Measurements from ENCODE around the gene CACNA2D3.

Gene CACNA2D3

DNA sequence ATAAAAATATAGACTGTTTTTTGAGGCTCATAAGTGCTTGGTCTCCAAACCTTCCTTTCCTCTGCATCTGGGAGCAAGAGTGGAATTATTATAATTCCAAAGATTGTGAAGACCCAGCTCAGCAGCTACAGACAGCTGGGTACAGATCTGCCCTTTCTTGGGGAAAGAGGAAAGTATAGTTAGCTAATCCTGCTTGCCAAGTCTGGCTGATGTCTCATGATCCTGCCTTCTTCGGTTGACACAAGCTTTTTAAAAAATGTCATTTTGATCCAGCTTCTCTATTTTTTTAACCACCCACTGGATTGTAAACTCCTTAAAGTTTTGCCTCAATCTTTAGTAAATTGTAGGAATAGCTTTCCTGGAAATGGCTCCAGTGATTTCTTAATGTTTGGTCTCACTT, 624.4 kb downstream of the CACNA2D3 start:
- DNase-seq (ENCODE audit: low spot score) = no peak

GRCh38 chr3:54755756-54756155, 633.4 kb downstream of the CACNA2D3 start:
- DNase-seq (ENCODE audit: low spot score) = no peak

- peak; percentile 7 for DNase-seq (ENCODE audit: low spot score)
Measured at GRCh38 chr3:54756330-54756731, 634.0 kb downstream of the CACNA2D3 start.

GRCh38 chr3:54758461-54758860, 636.1 kb downstream of the CACNA2D3 start:
- no peak for DNase-seq (ENCODE audit: low spot score)

DNA sequence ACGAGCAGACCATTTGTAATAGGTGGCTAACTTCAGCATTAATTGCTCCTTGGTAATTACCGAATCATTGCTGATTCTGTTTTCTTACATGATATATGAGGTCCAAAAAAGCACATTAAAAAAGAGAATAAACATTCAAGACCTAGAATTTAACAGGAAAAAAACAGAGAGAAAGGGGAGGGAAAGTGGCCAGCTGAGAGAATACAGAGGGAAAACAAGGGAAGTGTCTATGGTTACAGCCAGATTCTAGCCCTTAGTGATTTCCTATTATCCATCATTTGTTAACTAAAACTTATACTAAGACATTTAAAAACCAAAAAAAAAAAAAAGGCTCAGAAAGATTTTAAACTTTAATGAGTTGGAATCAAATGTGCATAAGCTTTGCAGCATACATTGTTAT, 636.8 kb downstream of the CACNA2D3 start:
- DNase-seq (ENCODE audit: low spot score) = no peak

DNA sequence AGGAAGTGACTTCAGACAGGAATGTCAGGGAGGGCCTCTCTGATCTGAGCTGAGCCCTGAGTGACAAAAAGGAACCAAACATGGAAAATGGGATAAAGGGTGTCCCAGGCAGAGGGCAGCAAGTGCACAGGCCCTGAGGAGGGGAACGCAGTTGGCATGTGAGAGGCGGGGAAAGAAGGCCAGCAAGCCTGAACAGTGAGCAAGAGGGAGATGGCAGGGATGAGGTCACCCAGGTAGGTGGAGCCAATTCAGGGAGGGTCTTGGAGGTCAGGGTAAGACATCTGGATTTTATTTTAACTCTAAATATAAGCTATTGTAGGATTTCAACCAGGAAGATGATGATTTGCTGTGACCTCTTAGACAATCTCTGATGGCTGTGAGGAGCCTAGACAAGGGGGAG, 637.8 kb downstream of the CACNA2D3 start:
- DNase-seq (ENCODE audit: low spot score) = no peak

DNA sequence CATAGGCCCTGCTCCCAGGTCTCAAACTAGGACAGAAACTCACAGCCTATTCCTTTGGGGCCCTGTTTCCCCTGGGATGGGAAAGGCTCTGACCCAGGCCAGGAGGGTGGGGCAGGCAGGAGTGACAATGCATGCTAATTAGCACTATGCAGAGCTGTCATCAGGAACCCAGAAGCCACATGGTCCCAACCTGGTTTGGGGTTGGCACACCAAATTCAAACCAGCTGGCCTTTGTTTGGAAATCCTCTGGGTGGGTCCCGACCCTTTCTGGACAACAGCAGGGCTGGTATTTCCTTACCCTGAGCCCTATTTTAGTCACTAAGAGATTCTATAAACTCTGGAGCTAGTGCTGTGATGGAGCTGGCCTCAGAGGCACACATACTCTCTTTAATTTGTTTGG, 639.3 kb downstream of the CACNA2D3 start:
- no peak for DNase-seq (ENCODE audit: low spot score)

DNA sequence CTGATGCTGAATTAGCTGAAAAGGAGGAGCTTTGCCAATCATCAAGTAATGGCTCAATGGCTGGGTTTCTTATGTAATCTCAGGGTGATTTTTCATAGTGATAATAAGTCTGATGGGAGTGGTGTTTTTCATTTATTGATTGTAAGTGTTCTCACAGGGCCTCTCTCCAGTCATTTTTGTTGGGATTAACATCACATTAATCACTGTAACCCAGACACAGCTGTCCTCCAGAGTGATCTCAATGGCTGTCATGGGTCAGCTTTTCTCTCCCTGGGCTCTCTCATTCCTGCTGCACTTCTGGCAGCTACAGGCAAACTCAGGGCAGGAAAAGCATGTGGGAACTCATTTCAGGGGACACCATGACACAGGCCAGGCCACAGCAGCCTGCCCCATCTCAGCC, 642.6 kb downstream of the CACNA2D3 start:
- no peak for DNase-seq (ENCODE audit: low spot score)

- no peak for DNase-seq (ENCODE audit: low spot score)
Measured at GRCh38 chr3:54771050-54771449, 648.7 kb downstream of the CACNA2D3 start.

DNA sequence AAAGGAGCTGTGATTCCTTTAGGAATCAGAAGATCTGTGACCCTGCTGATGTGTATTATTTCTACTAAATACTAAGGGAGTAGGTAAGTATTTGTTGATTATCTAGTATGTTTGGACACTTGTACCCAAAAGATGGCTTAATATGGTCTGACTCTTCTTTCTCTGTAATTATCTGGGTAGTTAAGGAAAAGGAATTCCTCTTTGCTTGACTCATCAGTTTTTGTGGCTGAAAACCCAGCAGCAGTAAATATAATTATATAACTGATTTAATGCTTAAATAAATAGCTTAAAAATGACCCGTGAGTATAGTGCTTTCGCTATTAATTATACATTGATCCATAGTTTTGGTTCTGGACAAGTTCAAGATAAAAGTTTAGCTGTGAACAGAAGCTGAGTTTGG, 649.7 kb downstream of the CACNA2D3 start:
- no peak for DNase-seq (ENCODE audit: low spot score)

DNA sequence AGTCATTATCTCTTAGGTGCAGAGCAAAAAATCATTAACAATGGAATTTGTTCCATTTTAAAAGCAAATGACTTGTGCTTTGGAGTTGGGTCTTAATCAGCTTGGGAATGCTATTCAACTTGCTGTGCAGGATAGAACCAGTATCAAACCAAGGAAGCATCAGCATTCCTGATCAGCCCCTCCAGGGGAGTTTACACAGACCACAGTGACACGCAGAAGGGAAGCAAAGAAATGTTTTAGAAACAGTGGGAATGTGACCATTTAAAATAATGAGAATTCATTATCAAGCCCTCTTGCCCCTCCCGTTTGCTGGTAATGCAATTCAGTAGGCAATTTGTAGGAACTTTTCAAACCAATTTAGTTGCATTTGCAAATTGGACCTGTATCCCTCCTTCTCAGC, 650.4 kb downstream of the CACNA2D3 start:
- no peak for DNase-seq (ENCODE audit: low spot score)

- no peak for DNase-seq (ENCODE audit: low spot score)
Measured at GRCh38 chr3:54773271-54773670, 650.9 kb downstream of the CACNA2D3 start.

DNA sequence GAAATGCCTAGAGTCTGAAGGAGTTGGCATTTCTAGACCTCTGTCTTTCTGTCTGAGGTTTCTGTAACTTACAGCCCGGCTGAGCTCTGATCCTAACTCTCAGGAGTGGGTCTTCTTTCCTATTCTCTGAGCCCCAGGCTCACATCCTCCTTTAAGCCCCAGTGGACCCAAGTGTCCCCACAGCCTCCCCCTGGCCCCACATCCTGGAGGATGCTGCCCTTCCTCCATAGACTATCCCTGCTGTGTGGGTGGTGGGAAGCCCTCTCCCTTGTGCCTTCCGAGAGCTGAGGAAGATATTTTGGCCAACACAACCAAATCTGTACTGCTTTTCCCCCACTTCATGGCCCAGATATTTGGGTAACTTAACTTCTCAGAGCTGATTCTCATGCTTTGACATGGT, 654.2 kb downstream of the CACNA2D3 start:
- no peak for DNase-seq (ENCODE audit: low spot score)

DNA sequence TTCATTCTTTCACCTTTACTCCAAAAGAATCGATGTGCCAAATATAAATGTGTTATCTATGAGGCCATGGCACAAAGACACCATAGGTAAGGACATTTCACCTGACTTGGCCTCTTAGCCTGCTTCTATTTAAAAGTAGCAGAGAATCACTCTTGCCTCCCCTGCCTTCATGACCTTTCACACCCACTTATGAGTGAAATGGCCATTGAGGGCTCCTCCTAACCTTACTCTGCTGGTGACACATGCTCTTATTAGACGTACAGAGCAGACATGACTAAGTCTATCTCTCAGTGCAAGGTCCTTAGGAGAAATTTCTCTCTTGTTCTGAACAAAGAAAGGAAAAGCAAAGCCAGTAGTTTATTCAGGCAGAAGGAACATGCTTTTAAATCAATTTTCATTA, 654.8 kb downstream of the CACNA2D3 start:
- no peak for DNase-seq (ENCODE audit: low spot score)

DNA sequence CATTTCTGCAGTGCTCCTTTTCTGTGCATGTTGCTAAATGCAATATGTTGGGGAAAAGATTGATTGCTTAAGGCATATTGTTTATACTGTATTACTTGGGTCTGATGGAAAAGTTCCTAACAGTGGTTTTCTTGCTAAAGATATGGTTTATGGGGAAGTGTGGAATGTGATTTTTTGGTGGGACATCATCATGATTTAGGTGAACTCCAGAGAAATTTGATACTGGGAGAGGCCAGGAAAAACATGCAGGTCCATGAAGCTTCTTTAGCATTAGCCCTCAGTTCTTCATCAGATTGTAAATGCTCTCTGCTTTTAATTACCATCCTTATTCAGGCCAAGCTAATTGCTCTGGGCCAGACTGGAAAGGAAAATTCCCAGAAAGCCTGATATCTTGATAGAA, 658.0 kb downstream of the CACNA2D3 start:
- no peak for DNase-seq (ENCODE audit: low spot score)

GRCh38 chr3:54781728-54782127, 659.4 kb downstream of the CACNA2D3 start:
- DNase-seq (ENCODE audit: low spot score) = no peak

DNA sequence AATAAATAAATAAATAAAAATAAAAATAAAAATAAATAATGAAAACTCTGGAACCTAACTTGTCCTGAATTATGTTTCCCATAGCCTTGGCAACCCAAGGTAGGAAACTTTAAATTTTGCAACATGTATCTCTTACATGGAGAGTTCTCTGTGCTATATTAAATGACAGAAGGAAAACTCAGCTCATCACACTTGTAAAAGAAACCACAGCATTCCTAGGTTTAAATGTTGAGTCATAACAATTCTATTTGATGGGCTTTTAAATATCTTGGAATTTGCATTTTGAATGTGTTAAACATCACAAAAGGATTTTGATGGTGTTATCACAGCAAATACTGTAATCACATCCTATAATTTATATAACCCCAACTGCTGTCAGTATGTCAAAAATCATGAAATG, 661.3 kb downstream of the CACNA2D3 start:
- DNase-seq (ENCODE audit: low spot score) = peak; percentile 32

- DNase-seq (ENCODE audit: low spot score) = no peak
Measured at GRCh38 chr3:54784021-54784420, 661.7 kb downstream of the CACNA2D3 start.

GRCh38 chr3:54785976-54786375, 663.6 kb downstream of the CACNA2D3 start:
- DNase-seq (ENCODE audit: low spot score) = no peak

GRCh38 chr3:54790051-54790450, 667.7 kb downstream of the CACNA2D3 start:
- no peak for DNase-seq (ENCODE audit: low spot score)

DNA sequence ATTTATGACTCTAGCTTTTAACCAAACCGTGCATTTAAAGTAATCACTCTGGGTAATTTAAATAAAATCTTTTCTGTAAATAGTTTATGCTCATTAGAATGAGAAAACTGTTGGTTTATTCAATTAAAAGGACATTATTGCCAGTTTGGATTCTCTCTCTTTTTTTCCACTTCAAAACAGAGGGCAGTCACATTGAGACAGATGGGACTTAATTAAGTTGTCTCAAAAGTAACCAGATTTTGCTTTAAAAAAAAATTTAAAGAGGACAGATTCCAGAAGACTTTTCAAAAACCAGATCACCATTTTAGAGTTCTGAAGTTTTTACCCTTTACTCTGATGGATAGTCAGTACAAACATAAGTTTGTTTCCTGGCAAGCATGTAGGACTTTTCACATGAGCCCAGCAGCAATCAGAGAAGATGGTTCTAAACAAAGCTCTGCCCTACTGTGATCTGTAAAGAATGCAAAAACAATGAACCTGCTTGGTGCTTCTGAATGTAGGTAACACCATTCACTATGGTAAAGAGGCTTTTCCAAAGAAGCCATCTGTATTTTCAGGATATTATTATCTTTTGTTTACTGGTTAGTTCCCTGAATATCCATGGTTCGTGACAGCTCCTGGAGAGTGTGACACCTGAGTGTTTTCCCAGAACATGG, 669.3 kb downstream of the CACNA2D3 start:
- no peak for DNase-seq (ENCODE audit: low spot score)

DNA sequence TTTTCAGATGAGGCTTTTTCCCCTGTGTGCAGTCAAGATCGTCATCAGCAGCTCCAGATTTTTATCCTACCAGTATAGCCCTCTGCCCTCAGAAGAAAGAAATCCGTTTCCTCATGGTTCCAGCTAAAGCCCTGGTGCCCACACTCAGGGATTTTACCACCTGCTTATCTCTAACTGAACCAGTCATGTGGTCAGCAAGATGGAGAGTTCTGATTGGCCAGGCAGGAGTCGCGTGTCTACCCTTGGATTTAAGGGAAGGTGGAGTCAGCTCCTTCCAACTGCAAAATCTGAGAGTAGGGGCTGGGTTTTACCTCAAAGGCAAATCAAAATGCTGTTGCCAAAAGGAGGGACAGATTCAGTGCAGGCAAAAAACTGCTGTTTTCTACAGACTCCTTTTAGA, 670.2 kb downstream of the CACNA2D3 start:
- no peak for DNase-seq (ENCODE audit: low spot score)

- no peak for DNase-seq (ENCODE audit: low spot score)
Measured at GRCh38 chr3:54793171-54793570, 670.8 kb downstream of the CACNA2D3 start.

DNA sequence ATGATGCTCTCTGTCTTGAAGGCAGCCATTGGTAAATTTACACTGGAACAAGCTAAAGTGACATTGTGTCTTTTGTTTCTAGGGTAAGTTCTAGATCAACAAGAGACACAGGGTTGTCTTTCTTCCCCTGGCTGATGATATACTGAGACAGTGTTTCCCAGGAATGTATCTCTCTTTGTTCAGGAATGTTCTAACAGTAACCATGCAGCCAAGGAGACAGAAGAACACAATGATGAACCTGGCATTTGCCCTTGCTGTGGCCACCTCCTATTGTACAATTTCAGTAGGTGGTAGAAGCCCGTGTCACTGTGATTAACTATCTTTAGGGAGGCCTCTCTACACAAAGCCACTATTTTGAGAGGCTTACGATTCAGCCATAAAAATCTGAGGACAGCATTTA, 674.8 kb downstream of the CACNA2D3 start:
- DNase-seq (ENCODE audit: low spot score) = no peak

- no peak for DNase-seq (ENCODE audit: low spot score)
Measured at GRCh38 chr3:54800478-54800877, 678.1 kb downstream of the CACNA2D3 start.
